Activated naive CD4-positive, alpha-beta T cell treated with anti-CD3 and anti-CD28 coated beads, Interleukin-2, amount 10 ng/mL, durations not matched to agents 7 days and 5 days (primary cell): ENCODE measurements around the gene CAMKK2.
"Not testable (repeated sequence)": the region's sequence is repeated elsewhere in the genome, so short reads cannot be mapped to it uniquely, and the experiment has no call there.

ENCODE experiments used
- CTCF ChIA-PET: fragments of 350-600 bp; sonication (Branson Sonifier 250); formaldehyde crosslinking; loops from one replicate; lab custom pipeline; 2021; ENCODE audit warnings: antibody characterized with exemption; lab: Charles Lee
- DNase-seq: peaks from one replicate; pipeline ENCODE4 v3.0.0-alpha.2; 2020
- H3K27ac Mint-ChIP-seq: one replicate; pipeline ENCODE4 v1.8.0; 2021; ENCODE audit warnings: mild to moderate bottlenecking, moderate library complexity, mixed read lengths
- H3K27me3 Mint-ChIP-seq: one replicate; pipeline ENCODE4 v1.8.0; 2021; ENCODE audit warnings: mild to moderate bottlenecking, mixed read lengths
- H3K36me3 Mint-ChIP-seq: one replicate; pipeline ENCODE4 v1.8.0; 2021; ENCODE audit warnings: mixed read lengths
- H3K4me1 Mint-ChIP-seq: one replicate; pipeline ENCODE4 v1.8.0; 2021; ENCODE audit warnings: mixed read lengths
- H3K4me3 Mint-ChIP-seq: one replicate; pipeline ENCODE4 v1.8.0; 2021; ENCODE audit warnings: mild to moderate bottlenecking, moderate library complexity, mixed read lengths
- H3K9me3 Mint-ChIP-seq: one replicate; pipeline ENCODE4 v1.8.0; 2021; ENCODE audit warnings: mixed read lengths

CAMKK2 gene

GRCh38 chr12:121238604-121239350 is 57.7 kb downstream of the CAMKK2 start:
- Mint-ChIP-seq H3K4me1 (peaks cover 47% of the 10 kb centered on the region), H3K27ac (peak overlapping the region; percentile 93), H3K4me3 (no peak overlapping the region), H3K27me3 (no peaks in the 10 kb centered on the region), H3K9me3 (no peaks in the 10 kb centered on the region), H3K36me3 (peaks cover 58% of the 10 kb centered on the region)
- CTCF ChIA-PET, result interaction anchor here (0.9 to 2.4 kb wide), 5 partner anchors 8 to 57 kb away, joined by 3 to 19 read pairs (median 3); no protein-coding TSS in a partner anchor
- no peak for DNase-seq

- H3K27ac Mint-ChIP-seq, result peak overlapping the region; percentile 93
- no peaks in the 10 kb centered on the region for H3K27me3 Mint-ChIP-seq
- H3K4me3 Mint-ChIP-seq, result no peak overlapping the region
- CTCF ChIA-PET, result interaction anchor here (1.2 to 2.4 kb wide), 4 partner anchors 7 to 48 kb away, joined by 3 to 19 read pairs (median 4); no protein-coding TSS in a partner anchor
- peaks cover 47% of the 10 kb centered on the region for H3K4me1 Mint-ChIP-seq
- peaks cover 56% of the 10 kb centered on the region for H3K36me3 Mint-ChIP-seq
- DNase-seq, result no peak
- no peaks in the 10 kb centered on the region for H3K9me3 Mint-ChIP-seq
Measured at GRCh38 chr12:121238086-121238485, 58.4 kb downstream of the CAMKK2 start.

- CTCF ChIA-PET, result no interaction called here
- no peak overlapping the region for H3K4me3 Mint-ChIP-seq
- H3K36me3 Mint-ChIP-seq, result peaks cover 60% of the 10 kb centered on the region
- no peak for DNase-seq
- peaks cover 47% of the 10 kb centered on the region for H3K4me1 Mint-ChIP-seq
- H3K27me3 Mint-ChIP-seq, result no peaks in the 10 kb centered on the region
- peak overlapping the region; percentile 70 for H3K27ac Mint-ChIP-seq
- H3K9me3 Mint-ChIP-seq, result no peaks in the 10 kb centered on the region
Measured at GRCh38 chr12:121237415-121237814, 59.1 kb downstream of the CAMKK2 start.

- Mint-ChIP-seq H3K27me3 (no peaks in the 10 kb centered on the region), H3K4me1 (peaks cover 45% of the 10 kb centered on the region), H3K36me3 (peaks cover 65% of the 10 kb centered on the region), H3K27ac (no peak overlapping the region), H3K9me3 (no peaks in the 10 kb centered on the region), H3K4me3 (no peak overlapping the region)
- CTCF ChIA-PET, result no interaction called here
- DNase-seq, result no peak
Measured at GRCh38 chr12:121236776-121237175, 59.7 kb downstream of the CAMKK2 start.

GRCh38 chr12:121233628-121234020 is 62.9 kb downstream of the CAMKK2 start:
- Mint-ChIP-seq H3K9me3 (no peaks in the 10 kb centered on the region), H3K4me1 (peaks cover 32% of the 10 kb centered on the region), H3K4me3 (no peak overlapping the region), H3K27ac (no peak overlapping the region), H3K27me3 (no peaks in the 10 kb centered on the region), H3K36me3 (peaks cover 70% of the 10 kb centered on the region)
- no peak for DNase-seq
- CTCF ChIA-PET, result no interaction called here

GRCh38 chr12:121232977-121233627 is 63.4 kb downstream of the CAMKK2 start:
- Mint-ChIP-seq H3K4me1 (peaks cover 28% of the 10 kb centered on the region), H3K27me3 (no peaks in the 10 kb centered on the region), H3K4me3 (no peak overlapping the region), H3K27ac (peak overlapping the region; percentile 68), H3K36me3 (peaks cover 71% of the 10 kb centered on the region), H3K9me3 (no peaks in the 10 kb centered on the region)
- no peak for DNase-seq
- CTCF ChIA-PET, result no interaction called here

GRCh38 chr12:121232163-121232562 is 64.3 kb downstream of the CAMKK2 start:
- CTCF ChIA-PET, result interaction anchor here (3.1 kb wide), 1 partner anchor 7 kb away, joined by 19 read pairs; no protein-coding TSS in a partner anchor
- no peak for DNase-seq
- H3K4me3 Mint-ChIP-seq, result no peak overlapping the region
- peaks cover 26% of the 10 kb centered on the region for H3K4me1 Mint-ChIP-seq
- H3K9me3 Mint-ChIP-seq, result no peaks in the 10 kb centered on the region
- H3K27ac Mint-ChIP-seq, result no peak overlapping the region
- no peaks in the 10 kb centered on the region for H3K27me3 Mint-ChIP-seq
- peaks cover 68% of the 10 kb centered on the region for H3K36me3 Mint-ChIP-seq

GRCh38 chr12:121230538-121230907 is 66.0 kb downstream of the CAMKK2 start:
- peak overlapping the region; percentile 49 for H3K27ac Mint-ChIP-seq

GRCh38 chr12:121229826-121230537 is 66.5 kb downstream of the CAMKK2 start:
- DNase-seq, result peak; percentile 77
- CTCF ChIA-PET, result interaction anchor here (0.6 to 3.1 kb wide), 12 partner anchors 9 to 170 kb away, joined by 3 to 19 read pairs (median 3); partner anchors contain the start of gene P2RX7
- Mint-ChIP-seq H3K36me3 (peaks cover 67% of the 10 kb centered on the region), H3K4me1 (peaks cover 48% of the 10 kb centered on the region), H3K27ac (peak overlapping the region; percentile 67)
- not testable (repeated sequence) for H3K27me3 Mint-ChIP-seq, H3K4me3 Mint-ChIP-seq, H3K9me3 Mint-ChIP-seq

More at GRCh38 chr12:121230538-121230907, 66.0 kb downstream of the CAMKK2 start:
- no peak for DNase-seq
- peaks cover 42% of the 10 kb centered on the region for H3K4me1 Mint-ChIP-seq
- CTCF ChIA-PET, result interaction anchor here (0.6 to 3.1 kb wide), 12 partner anchors 9 to 171 kb away, joined by 3 to 19 read pairs (median 3); partner anchors contain the start of gene P2RX7
- no peak overlapping the region for H3K4me3 Mint-ChIP-seq
- H3K27me3 Mint-ChIP-seq, result no peaks in the 10 kb centered on the region
- no peaks in the 10 kb centered on the region for H3K9me3 Mint-ChIP-seq
- H3K36me3 Mint-ChIP-seq, result peaks cover 72% of the 10 kb centered on the region

GRCh38 chr12:121228919-121229665 is 67.4 kb downstream of the CAMKK2 start:
- CTCF ChIA-PET, result interaction anchor here (0.9 to 3.1 kb wide), 5 partner anchors 10 to 169 kb away, joined by 3 to 19 read pairs (median 4); no protein-coding TSS in a partner anchor
- H3K27ac Mint-ChIP-seq, result peak overlapping the region; percentile 67
- peak overlapping the region; percentile 5 for H3K4me3 Mint-ChIP-seq
- H3K27me3 Mint-ChIP-seq, result no peaks in the 10 kb centered on the region
- H3K36me3 Mint-ChIP-seq, result peaks cover 65% of the 10 kb centered on the region
- H3K4me1 Mint-ChIP-seq, result peaks cover 57% of the 10 kb centered on the region
- no peaks in the 10 kb centered on the region for H3K9me3 Mint-ChIP-seq
- no peak for DNase-seq

- CTCF ChIA-PET, result interaction anchor here (1.1 kb wide), 1 partner anchor 167 kb away, joined by 5 read pairs; no protein-coding TSS in a partner anchor
- Mint-ChIP-seq H3K36me3 (peaks cover 67% of the 10 kb centered on the region), H3K4me1 (peaks cover 74% of the 10 kb centered on the region)
Measured at GRCh38 chr12:121227294-121227693, 69.2 kb downstream of the CAMKK2 start.

GRCh38 chr12:121226871-121227270 is 69.6 kb downstream of the CAMKK2 start:
- CTCF ChIA-PET, result interaction anchor here (1.1 kb wide), 1 partner anchor 167 kb away, joined by 5 read pairs; no protein-coding TSS in a partner anchor
- Mint-ChIP-seq H3K27ac (peak overlapping the region; percentile 96), H3K36me3 (peaks cover 67% of the 10 kb centered on the region)

More at GRCh38 chr12:121227294-121227693, 69.2 kb downstream of the CAMKK2 start:
- Mint-ChIP-seq H3K4me3 (no peak overlapping the region), H3K9me3 (peaks cover 1% of the 10 kb centered on the region), H3K27ac (peak overlapping the region; percentile 74), H3K27me3 (no peaks in the 10 kb centered on the region)
- no peak for DNase-seq

GRCh38 chr12:121226399-121226798 is 70.1 kb downstream of the CAMKK2 start:
- peaks cover 69% of the 10 kb centered on the region for H3K36me3 Mint-ChIP-seq
- no peak for DNase-seq
- no peaks in the 10 kb centered on the region for H3K27me3 Mint-ChIP-seq
- peak overlapping the region; percentile 96 for H3K27ac Mint-ChIP-seq
- peaks cover 1% of the 10 kb centered on the region for H3K9me3 Mint-ChIP-seq
- H3K4me3 Mint-ChIP-seq, result no peak overlapping the region
- H3K4me1 Mint-ChIP-seq, result peaks cover 80% of the 10 kb centered on the region
- CTCF ChIA-PET, result no interaction called here

More at GRCh38 chr12:121226871-121227270, 69.6 kb downstream of the CAMKK2 start:
- not testable (repeated sequence) for DNase-seq, H3K4me3 Mint-ChIP-seq, H3K9me3 Mint-ChIP-seq, H3K27me3 Mint-ChIP-seq
- peaks cover 78% of the 10 kb centered on the region for H3K4me1 Mint-ChIP-seq
